ENCODE measurements around the gene DENND1A.

The DENND1A gene

DNA sequence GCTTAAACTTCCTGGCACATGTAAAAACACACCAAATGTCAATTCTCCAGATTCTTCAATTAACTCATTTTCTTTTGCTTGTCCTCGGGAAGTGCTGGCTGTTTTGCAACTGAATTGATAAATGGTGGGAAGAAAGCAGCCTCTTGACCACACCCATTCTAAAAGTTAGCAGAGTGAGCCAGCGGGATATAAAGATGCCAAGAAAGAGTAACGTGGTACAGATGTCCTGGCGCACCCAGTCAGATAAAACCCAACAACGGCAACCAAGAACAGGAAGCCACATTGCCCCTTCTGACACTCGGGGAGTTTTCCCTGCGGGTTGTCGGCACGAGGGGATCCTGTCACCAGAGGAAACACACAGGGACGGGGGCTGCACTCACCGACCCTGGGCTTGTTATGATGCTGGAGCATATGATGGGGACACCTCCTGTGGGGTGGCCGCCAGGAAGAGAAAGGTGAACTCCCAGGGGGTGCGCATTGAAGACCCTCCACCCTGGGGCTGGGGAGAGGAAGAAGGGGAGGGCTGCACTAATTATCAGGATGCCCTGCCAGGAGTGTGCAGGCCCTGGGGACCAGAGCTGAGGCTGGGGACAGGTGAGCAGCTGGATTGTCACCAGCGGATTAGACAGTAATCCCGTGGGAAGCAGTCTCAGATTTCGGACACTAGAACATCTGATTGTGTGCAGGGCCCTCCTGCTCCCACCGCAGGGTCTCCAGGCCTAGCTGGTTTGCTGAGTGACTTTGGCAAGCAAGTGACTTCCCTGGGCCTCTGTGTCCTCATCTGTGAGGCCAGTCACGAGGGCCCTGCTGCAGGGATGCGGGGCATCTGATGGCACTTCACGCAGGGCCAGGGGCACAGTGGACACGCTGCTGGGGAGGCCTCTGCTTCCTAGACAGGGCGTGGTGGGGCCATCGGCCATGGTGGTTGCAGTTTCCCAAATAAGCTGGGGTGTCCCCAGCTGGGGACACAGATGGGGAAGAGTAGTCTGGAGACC is 514.7 kb downstream of the DENND1A start:
- Mint-ChIP-seq H3K27me3 (no peaks in the 10 kb centered on the region), H3K4me1 (ENCODE audit: low read depth) (no peaks in the 10 kb centered on the region), H3K9me3 (no peaks in the 10 kb centered on the region), H3K36me3 (ENCODE audit: low read depth) (peaks cover 96% of the 10 kb centered on the region), H3K27ac (no peak overlapping the region), H3K4me3 (no peak overlapping the region)
- intact Hi-C loops (cut with micrococcal nuclease) = no loop called here

GRCh38 chr9:123414204-123414603 is 515.7 kb downstream of the DENND1A start:
- Mint-ChIP-seq H3K9me3 (no peaks in the 10 kb centered on the region), H3K27me3 (no peaks in the 10 kb centered on the region), H3K27ac (no peak overlapping the region), H3K4me1 (ENCODE audit: low read depth) (no peaks in the 10 kb centered on the region), H3K36me3 (ENCODE audit: low read depth) (peaks cover 96% of the 10 kb centered on the region), H3K4me3 (no peak overlapping the region)
- intact Hi-C loops (cut with micrococcal nuclease) = no loop called here

GRCh38 chr9:123412171-123412820 is 517.6 kb downstream of the DENND1A start:
- no peak overlapping the region for H3K4me3 Mint-ChIP-seq
- H3K4me1 Mint-ChIP-seq (ENCODE audit: low read depth) = no peaks in the 10 kb centered on the region
- intact Hi-C loops (cut with micrococcal nuclease) = no loop called here

DNA sequence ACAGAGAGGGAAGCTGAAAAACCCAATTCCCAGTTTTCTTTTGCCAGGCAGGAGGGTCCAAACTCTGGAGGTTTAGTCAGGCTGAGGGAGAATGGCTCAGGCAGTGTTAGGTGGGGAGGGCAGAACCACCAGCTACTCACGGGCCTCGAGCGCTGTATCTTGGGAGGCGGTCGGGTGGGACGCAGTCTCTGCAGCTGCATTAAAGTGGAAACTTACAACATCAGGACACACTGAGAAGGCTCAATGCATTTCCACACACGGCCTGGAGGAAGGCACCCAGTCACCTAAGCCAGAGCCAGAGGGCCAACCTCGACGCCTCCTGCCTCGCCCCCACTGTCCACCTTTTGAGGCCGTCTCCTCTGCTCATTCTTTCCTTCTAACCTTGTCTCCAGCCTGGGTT is 518.3 kb downstream of the DENND1A start:
- no peak overlapping the region for H3K4me3 Mint-ChIP-seq
- H3K36me3 Mint-ChIP-seq (ENCODE audit: low read depth) = peaks cover 97% of the 10 kb centered on the region
- H3K27ac Mint-ChIP-seq = no peak overlapping the region
- no peaks in the 10 kb centered on the region for H3K9me3 Mint-ChIP-seq
- H3K27me3 Mint-ChIP-seq = no peaks in the 10 kb centered on the region
- H3K4me1 Mint-ChIP-seq (ENCODE audit: low read depth) = no peaks in the 10 kb centered on the region
- intact Hi-C loops (cut with micrococcal nuclease) = no loop called here

More at GRCh38 chr9:123412171-123412820, 517.6 kb downstream of the DENND1A start:
- no peaks in the 10 kb centered on the region for H3K9me3 Mint-ChIP-seq
- no peaks in the 10 kb centered on the region for H3K27me3 Mint-ChIP-seq
- no peak overlapping the region for H3K27ac Mint-ChIP-seq
- peaks cover 96% of the 10 kb centered on the region for H3K36me3 Mint-ChIP-seq (ENCODE audit: low read depth)

- Mint-ChIP-seq H3K36me3 (ENCODE audit: low read depth) (peaks cover 97% of the 10 kb centered on the region), H3K9me3 (no peaks in the 10 kb centered on the region), H3K4me3 (no peak overlapping the region), H3K4me1 (ENCODE audit: low read depth) (no peaks in the 10 kb centered on the region), H3K27ac (no peak overlapping the region), H3K27me3 (no peaks in the 10 kb centered on the region)
- intact Hi-C loops (cut with micrococcal nuclease) = no loop called here
Measured at GRCh38 chr9:123411191-123411590, 518.7 kb downstream of the DENND1A start.

DNA sequence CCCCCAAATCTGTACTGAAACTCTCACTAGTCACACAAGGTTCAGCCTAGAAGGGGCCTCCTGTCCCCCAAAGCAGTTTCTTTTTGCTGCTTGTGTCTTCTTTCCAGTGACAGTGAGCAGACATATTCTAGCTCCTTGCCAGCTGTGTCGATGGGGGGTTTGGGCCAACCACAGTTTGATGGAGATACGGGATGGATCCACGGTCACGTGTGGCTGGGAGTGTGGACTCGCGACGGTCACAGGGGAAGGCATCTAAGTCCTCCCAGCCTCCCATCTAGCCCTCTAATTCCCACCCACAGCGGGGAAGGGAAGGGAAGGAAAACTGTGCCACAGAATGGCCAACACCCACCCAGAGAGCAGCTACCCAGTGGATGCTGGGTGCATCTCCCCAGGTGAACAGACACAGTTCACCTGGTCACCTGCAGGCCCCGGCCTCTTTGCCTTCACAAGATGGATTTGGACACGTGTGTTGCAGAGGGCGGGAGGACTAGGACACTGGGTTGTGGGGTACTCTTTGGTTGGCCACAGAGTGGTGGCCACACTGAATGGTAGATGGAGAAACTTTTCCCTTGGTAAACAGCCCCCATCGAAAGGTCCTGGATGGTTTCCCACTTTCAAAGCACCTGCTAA is 519.5 kb downstream of the DENND1A start:
- intact Hi-C loops (cut with micrococcal nuclease) = no loop called here
- H3K9me3 Mint-ChIP-seq = no peaks in the 10 kb centered on the region
- H3K27ac Mint-ChIP-seq = no peak overlapping the region
- H3K27me3 Mint-ChIP-seq = no peaks in the 10 kb centered on the region
- H3K4me1 Mint-ChIP-seq (ENCODE audit: low read depth) = no peaks in the 10 kb centered on the region
- H3K4me3 Mint-ChIP-seq = no peak overlapping the region
- peaks cover 90% of the 10 kb centered on the region for H3K36me3 Mint-ChIP-seq (ENCODE audit: low read depth)

GRCh38 chr9:123408313-123409262 is 521.3 kb downstream of the DENND1A start:
- intact Hi-C loops (cut with micrococcal nuclease) = no loop called here
- Mint-ChIP-seq H3K27me3 (no peaks in the 10 kb centered on the region), H3K27ac (no peak overlapping the region), H3K9me3 (no peaks in the 10 kb centered on the region), H3K36me3 (ENCODE audit: low read depth) (peaks cover 79% of the 10 kb centered on the region), H3K4me1 (ENCODE audit: low read depth) (no peaks in the 10 kb centered on the region), H3K4me3 (no peak overlapping the region)

- intact Hi-C loops (cut with micrococcal nuclease) = no loop called here
- no peak overlapping the region for H3K27ac Mint-ChIP-seq
- no peaks in the 10 kb centered on the region for H3K9me3 Mint-ChIP-seq
- H3K4me3 Mint-ChIP-seq = no peak overlapping the region
- H3K27me3 Mint-ChIP-seq = no peaks in the 10 kb centered on the region
- peaks cover 81% of the 10 kb centered on the region for H3K36me3 Mint-ChIP-seq (ENCODE audit: low read depth)
- no peaks in the 10 kb centered on the region for H3K4me1 Mint-ChIP-seq (ENCODE audit: low read depth)
Measured at GRCh38 chr9:123407217-123407851, 522.6 kb downstream of the DENND1A start.

- Mint-ChIP-seq H3K27ac (no peak overlapping the region), H3K4me3 (no peak overlapping the region), H3K4me1 (ENCODE audit: low read depth) (no peaks in the 10 kb centered on the region), H3K27me3 (no peaks in the 10 kb centered on the region), H3K36me3 (ENCODE audit: low read depth) (peaks cover 81% of the 10 kb centered on the region), H3K9me3 (no peaks in the 10 kb centered on the region)
- intact Hi-C loops (cut with micrococcal nuclease) = no loop called here
Measured at GRCh38 chr9:123406691-123407216, 523.2 kb downstream of the DENND1A start.

DNA sequence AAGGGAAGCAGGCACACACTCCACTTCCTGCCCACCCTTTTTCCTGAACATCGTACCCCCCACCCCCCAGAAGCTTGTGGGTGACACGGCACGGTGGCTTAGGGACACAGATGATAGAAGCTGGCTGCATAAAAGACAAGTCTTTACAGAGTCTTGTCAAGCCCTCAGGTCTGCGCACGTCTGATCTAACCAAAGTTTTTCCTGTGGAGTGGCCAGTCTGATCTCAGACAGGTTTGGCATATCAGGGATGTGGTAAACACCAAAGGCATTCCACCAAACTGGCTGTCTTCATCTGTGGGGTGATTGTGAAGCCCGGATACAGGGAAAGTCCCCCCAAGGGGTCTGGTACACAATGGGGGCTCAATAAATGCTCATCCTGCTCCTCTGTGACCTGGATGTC is 523.9 kb downstream of the DENND1A start:
- peaks cover 5% of the 10 kb centered on the region for H3K4me1 Mint-ChIP-seq (ENCODE audit: low read depth)
- H3K27me3 Mint-ChIP-seq = no peaks in the 10 kb centered on the region
- no peak overlapping the region for H3K27ac Mint-ChIP-seq

DNA sequence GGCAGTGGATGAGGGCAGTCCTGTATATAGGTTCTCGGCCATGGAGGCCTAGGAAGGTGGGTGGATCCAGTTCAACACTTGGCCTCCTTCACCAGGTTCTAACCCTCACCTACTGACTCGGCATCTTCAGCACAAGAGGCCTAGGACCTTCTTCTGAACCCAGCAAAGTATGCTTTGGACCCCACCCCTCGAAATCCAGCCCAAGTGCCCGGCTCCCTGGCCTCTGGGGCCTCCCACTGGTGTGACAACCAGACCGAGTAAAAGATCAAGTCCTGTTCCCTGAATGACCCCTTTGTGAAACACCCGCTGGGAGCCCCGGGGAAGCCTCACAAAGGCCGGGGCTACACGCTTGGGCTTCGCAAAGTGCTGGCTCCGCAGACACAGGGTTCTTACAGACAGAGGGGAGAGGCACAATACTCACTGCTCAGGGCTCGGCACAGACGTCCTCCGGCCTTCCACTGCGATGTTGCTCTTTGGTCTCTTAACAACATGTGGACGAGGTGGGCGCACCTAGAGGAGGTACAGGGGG is 526.9 kb downstream of the DENND1A start:
- no peaks in the 10 kb centered on the region for H3K9me3 Mint-ChIP-seq
- H3K4me1 Mint-ChIP-seq (ENCODE audit: low read depth) = peaks cover 5% of the 10 kb centered on the region
- H3K4me3 Mint-ChIP-seq = no peak overlapping the region
- H3K36me3 Mint-ChIP-seq (ENCODE audit: low read depth) = peaks cover 81% of the 10 kb centered on the region
- H3K27ac Mint-ChIP-seq = no peak overlapping the region
- intact Hi-C loops (cut with micrococcal nuclease) = no loop called here
- no peaks in the 10 kb centered on the region for H3K27me3 Mint-ChIP-seq

More for the DNA sequence above, 523.9 kb downstream of the DENND1A start:
- intact Hi-C loops (cut with micrococcal nuclease) = no loop called here
- Mint-ChIP-seq H3K36me3 (ENCODE audit: low read depth) (peaks cover 81% of the 10 kb centered on the region), H3K9me3 (no peaks in the 10 kb centered on the region), H3K4me3 (no peak overlapping the region)

GRCh38 chr9:123401879-123402513 is 527.9 kb downstream of the DENND1A start:
- H3K4me1 Mint-ChIP-seq (ENCODE audit: low read depth) = peaks cover 5% of the 10 kb centered on the region
- no peak overlapping the region for H3K4me3 Mint-ChIP-seq
- H3K9me3 Mint-ChIP-seq = no peaks in the 10 kb centered on the region
- peaks cover 81% of the 10 kb centered on the region for H3K36me3 Mint-ChIP-seq (ENCODE audit: low read depth)
- H3K27me3 Mint-ChIP-seq = no peaks in the 10 kb centered on the region
- no peak overlapping the region for H3K27ac Mint-ChIP-seq
- intact Hi-C loops (cut with micrococcal nuclease) = no loop called here

All from dendritic cell treated with granulocyte-macrophage colony-stimulating factor and Interleukin-4, amounts not matched to agents 40 ng/mL and 50 ng/mL, for 4 days (primary cell).